ENCODE data around the gene ZFP28.

ZFP28 gene

GRCh38 chr19:56596676-56597075 is 57.9 kb downstream of the ZFP28 start:
- DNase-seq = no peak

GRCh38 chr19:56597696-56598095 is 58.9 kb downstream of the ZFP28 start:
- DNase-seq = no peak

- DNase-seq = no peak
Observed at GRCh38 chr19:56601375-56601774, 62.6 kb downstream of the ZFP28 start.

DNA sequence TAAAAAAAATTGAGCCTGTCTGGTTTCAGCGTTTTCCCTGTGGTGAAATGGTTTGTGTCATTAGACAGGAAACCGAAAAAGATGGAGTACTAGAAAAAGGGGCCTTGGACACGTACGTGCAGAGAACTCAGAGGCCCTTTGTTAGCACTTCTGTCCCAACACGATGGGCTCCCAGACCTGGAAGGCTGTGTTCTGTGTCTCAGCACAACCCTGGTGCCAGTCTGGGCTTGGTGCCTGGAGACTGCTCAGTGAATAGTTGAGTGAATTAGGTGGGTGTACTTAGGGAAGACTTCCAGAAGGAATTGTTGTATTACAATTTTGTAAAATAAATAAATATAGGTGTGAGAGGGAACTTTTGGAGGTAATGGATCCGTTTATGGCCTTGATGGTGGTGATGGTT is 65.1 kb downstream of the ZFP28 start:
- no peak for DNase-seq

Data from activated CD8-positive, alpha-beta memory T cell treated with anti-CD3 and anti-CD28 coated beads for 24 hours (primary cell).